Osteocyte (in vitro differentiated cells): ENCODE results near the gene ABCG1. TPM values are rescaled to one million over a fixed set of nuclear protein-coding genes. Genes with fewer than 3 reads are reported as not detected.

ENCODE experiments used
- DNase-seq: peaks from one replicate; pipeline ENCODE4 v3.0.0; 2021; ENCODE audit warnings: mixed read lengths; ENCODE audit not compliant: unreplicated experiment; ENCODE audit errors: extremely low spot score
- H3K27ac Mint-ChIP-seq: one replicate; pipeline ENCODE4 v1.8.0; 2021; ENCODE audit warnings: mild to moderate bottlenecking, mixed read lengths; ENCODE audit not compliant: unreplicated experiment
- H3K27me3 Mint-ChIP-seq: one replicate; pipeline ENCODE4 v1.8.0; 2021; ENCODE audit warnings: mixed read lengths; ENCODE audit not compliant: unreplicated experiment
- H3K36me3 Mint-ChIP-seq: one replicate; pipeline ENCODE4 v1.8.0; 2021; ENCODE audit warnings: mixed read lengths; ENCODE audit not compliant: unreplicated experiment
- H3K4me1 Mint-ChIP-seq: one replicate; pipeline ENCODE4 v1.8.0; 2021; ENCODE audit warnings: mixed read lengths; ENCODE audit not compliant: unreplicated experiment
- H3K4me3 Mint-ChIP-seq: one replicate; pipeline ENCODE4 v1.8.0; 2021; ENCODE audit warnings: mild to moderate bottlenecking, moderate library complexity, mixed read lengths; ENCODE audit not compliant: unreplicated experiment
- H3K9me3 Mint-ChIP-seq: one replicate; pipeline ENCODE4 v1.8.0; 2021; ENCODE audit warnings: mixed read lengths; ENCODE audit not compliant: unreplicated experiment
- CTCF ChIP-seq: fragments of 200-600 bp; sonication (generic); IDR thresholded peaks from 2 replicates; pipeline ENCODE4 v1.5.0; 2021; ENCODE audit warnings: antibody characterized with exemption, mild to moderate bottlenecking, moderate library complexity
- total RNA-seq: library from RNA; stranded (reverse); gene quantifications from 2 replicates; pipeline ENCODE4 v1.2.1, GENCODE V29; 2021

The ABCG1 gene
- total RNA-seq, 1 donor from 2014 or later = 16.5 TPM

GRCh38 chr21:42301371-42302075, 82.6 kb downstream of the ABCG1 start:
- no peak for TF ChIP-seq CTCF
- Mint-ChIP-seq H3K27me3 (peaks cover 43% of the 10 kb centered on the region), H3K36me3 (no peaks in the 10 kb centered on the region), H3K4me1 (no peaks in the 10 kb centered on the region), H3K9me3 (no peaks in the 10 kb centered on the region), H3K27ac (no peak overlapping the region), H3K4me3 (no peak overlapping the region)
- no peak for DNase-seq

- no peak for TF ChIP-seq CTCF
- no peak for DNase-seq
- H3K9me3 Mint-ChIP-seq = no peaks in the 10 kb centered on the region
These were observed 83.2 kb downstream of the ABCG1 start for GRCh38 chr21:42302076-42302650.

GRCh38 chr21:42302794-42303193, 83.9 kb downstream of the ABCG1 start:
- Mint-ChIP-seq H3K27me3 (peaks cover 34% of the 10 kb centered on the region), H3K4me1 (no peaks in the 10 kb centered on the region), H3K36me3 (no peaks in the 10 kb centered on the region), H3K9me3 (no peaks in the 10 kb centered on the region), H3K27ac (no peak overlapping the region), H3K4me3 (no peak overlapping the region)
- no peak for DNase-seq
- no peak for TF ChIP-seq CTCF

More at GRCh38 chr21:42302076-42302650, 83.2 kb downstream of the ABCG1 start:
- Mint-ChIP-seq H3K27me3 (peaks cover 39% of the 10 kb centered on the region), H3K4me1 (no peaks in the 10 kb centered on the region), H3K4me3 (no peak overlapping the region), H3K36me3 (no peaks in the 10 kb centered on the region), H3K27ac (no peak overlapping the region)

GRCh38 chr21:42303443-42303842, 84.5 kb downstream of the ABCG1 start:
- no peak overlapping the region for H3K27ac Mint-ChIP-seq
- H3K9me3 Mint-ChIP-seq = no peaks in the 10 kb centered on the region
- no peaks in the 10 kb centered on the region for H3K36me3 Mint-ChIP-seq
- no peaks in the 10 kb centered on the region for H3K4me1 Mint-ChIP-seq
- DNase-seq = no peak
- no peak for TF ChIP-seq CTCF
- H3K27me3 Mint-ChIP-seq = peaks cover 27% of the 10 kb centered on the region
- no peak overlapping the region for H3K4me3 Mint-ChIP-seq

- Mint-ChIP-seq H3K36me3 (no peaks in the 10 kb centered on the region), H3K9me3 (no peaks in the 10 kb centered on the region), H3K27ac (no peak overlapping the region), H3K27me3 (peaks cover 23% of the 10 kb centered on the region), H3K4me1 (peaks cover 5% of the 10 kb centered on the region), H3K4me3 (no peak overlapping the region)
- TF ChIP-seq CTCF = no peak
- DNase-seq = no peak
These were observed 85.9 kb downstream of the ABCG1 start for GRCh38 chr21:42304556-42305454.
